ENCODE measurements around the gene ANO9. TPM values are rescaled to one million over a fixed set of nuclear protein-coding genes. Genes with fewer than 3 reads are reported as not detected.

The ANO9 gene
- total RNA-seq, 1 experiment from 2014 or later: 9.4 TPM

GRCh38 chr11:377174-377865, 64.5 kb downstream of the ANO9 start:
- intact Hi-C loops (cut with micrococcal nuclease): no loop called here
- no TSS peak for BruUV-seq (replicated peaks)
- no peak for TF ChIP-seq CTCF (IDR thresholded peaks at IDR 0.05; ENCODE audit: unreplicated experiment)
- CTCF ChIA-PET: interaction anchor here (1.1 kb wide), 1 partner anchor 12 kb away, joined by 3 read pairs; no protein-coding TSS in a partner anchor
- H3K4me3 Mint-ChIP-seq (ENCODE audit: unreplicated experiment): no peak overlapping the region
- H3K27ac Mint-ChIP-seq (ENCODE audit: low read depth, unreplicated experiment): no peak overlapping the region
- no peak for DNase-seq (ENCODE audit: unreplicated experiment)
- H3K4me1 Mint-ChIP-seq (ENCODE audit: insufficient read depth, unreplicated experiment): no peaks in the 10 kb centered on the region
- no peaks in the 10 kb centered on the region for H3K9me3 Mint-ChIP-seq (ENCODE audit: unreplicated experiment)
- POLR2A ChIA-PET: interaction anchor here (0.5 kb wide), 1 partner anchor 14 kb away, joined by 4 read pairs; no protein-coding TSS in a partner anchor
- H3K27me3 Mint-ChIP-seq (ENCODE audit: insufficient read depth, unreplicated experiment): no peaks in the 10 kb centered on the region
- peaks cover 42% of the 10 kb centered on the region for H3K36me3 Mint-ChIP-seq (ENCODE audit: insufficient read depth, unreplicated experiment)

GRCh38 chr11:376531-377173, 65.2 kb downstream of the ANO9 start:
- ChIA-PET CTCF (interaction anchor here (1.1 kb wide), 1 partner anchor 11 kb away, joined by 3 read pairs; no protein-coding TSS in a partner anchor), POLR2A (interaction anchor here (0.5 to 0.6 kb wide), 2 partner anchors 15 to 143 kb away, joined by 3 to 4 read pairs; no protein-coding TSS in a partner anchor)
- TF ChIP-seq CTCF (IDR thresholded peaks at IDR 0.05; ENCODE audit: unreplicated experiment): no peak
- H3K27ac Mint-ChIP-seq (ENCODE audit: low read depth, unreplicated experiment): no peak overlapping the region
- no peak for DNase-seq (ENCODE audit: unreplicated experiment)
- no peaks in the 10 kb centered on the region for H3K27me3 Mint-ChIP-seq (ENCODE audit: insufficient read depth, unreplicated experiment)
- peaks cover 49% of the 10 kb centered on the region for H3K36me3 Mint-ChIP-seq (ENCODE audit: insufficient read depth, unreplicated experiment)
- H3K4me1 Mint-ChIP-seq (ENCODE audit: insufficient read depth, unreplicated experiment): peaks cover 1% of the 10 kb centered on the region
- no TSS peak for BruUV-seq (replicated peaks)
- intact Hi-C loops (cut with micrococcal nuclease): no loop called here
- H3K4me3 Mint-ChIP-seq (ENCODE audit: unreplicated experiment): no peak overlapping the region
- H3K9me3 Mint-ChIP-seq (ENCODE audit: unreplicated experiment): no peaks in the 10 kb centered on the region

- H3K4me1 Mint-ChIP-seq (ENCODE audit: insufficient read depth, unreplicated experiment): peaks cover 7% of the 10 kb centered on the region
- ChIA-PET POLR2A (interaction anchor here (0.9 kb wide), 1 partner anchor 168 kb away, joined by 3 read pairs; the partner anchor contains the start of genes BET1L and RIC8A), CTCF (interaction anchor here (0.7 kb wide), 1 partner anchor 69 kb away, joined by 3 read pairs; no protein-coding TSS in a partner anchor)
- no peak for TF ChIP-seq CTCF (IDR thresholded peaks at IDR 0.05; ENCODE audit: unreplicated experiment)
- DNase-seq (ENCODE audit: unreplicated experiment): no peak
- no peaks in the 10 kb centered on the region for H3K27me3 Mint-ChIP-seq (ENCODE audit: insufficient read depth, unreplicated experiment)
- intact Hi-C loops (cut with micrococcal nuclease): no loop called here
- BruUV-seq (replicated peaks): no TSS peak
- H3K36me3 Mint-ChIP-seq (ENCODE audit: insufficient read depth, unreplicated experiment): peaks cover 41% of the 10 kb centered on the region
- no peak overlapping the region for H3K27ac Mint-ChIP-seq (ENCODE audit: low read depth, unreplicated experiment)
- no peak overlapping the region for H3K4me3 Mint-ChIP-seq (ENCODE audit: unreplicated experiment)
- no peaks in the 10 kb centered on the region for H3K9me3 Mint-ChIP-seq (ENCODE audit: unreplicated experiment)
Measured at GRCh38 chr11:375065-376025, 66.5 kb downstream of the ANO9 start.

All from MCF 10A (cell line).